Measurements from ENCODE around the gene ZBTB46. TPM values are rescaled to one million over a fixed set of nuclear protein-coding genes. Genes with fewer than 3 reads are reported as not detected.

Gene ZBTB46
- total RNA-seq, 1 donor from 2014 or later = 11.6 TPM

DNA sequence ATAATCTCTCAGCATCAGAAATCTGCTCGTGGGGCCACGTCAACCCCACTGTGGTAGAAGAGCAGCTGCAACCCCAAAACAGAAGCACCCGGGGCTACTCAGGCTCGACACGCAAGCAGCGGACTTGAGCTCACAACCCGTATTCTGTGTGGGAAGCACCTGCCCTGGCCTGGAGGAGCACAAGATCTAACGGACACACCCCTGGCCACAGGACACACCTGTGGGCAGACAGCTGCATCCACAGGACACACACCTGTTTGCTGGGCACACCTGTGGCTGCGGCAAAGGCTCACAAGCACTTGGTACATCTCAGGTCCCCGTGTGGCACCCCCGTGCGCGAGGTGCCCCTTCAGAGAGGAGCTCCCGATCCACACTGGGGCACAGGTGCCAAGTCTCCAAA lies 36.5 kb downstream of the ZBTB46 start:
- H3K4me3 Mint-ChIP-seq = no peak overlapping the region

DNA sequence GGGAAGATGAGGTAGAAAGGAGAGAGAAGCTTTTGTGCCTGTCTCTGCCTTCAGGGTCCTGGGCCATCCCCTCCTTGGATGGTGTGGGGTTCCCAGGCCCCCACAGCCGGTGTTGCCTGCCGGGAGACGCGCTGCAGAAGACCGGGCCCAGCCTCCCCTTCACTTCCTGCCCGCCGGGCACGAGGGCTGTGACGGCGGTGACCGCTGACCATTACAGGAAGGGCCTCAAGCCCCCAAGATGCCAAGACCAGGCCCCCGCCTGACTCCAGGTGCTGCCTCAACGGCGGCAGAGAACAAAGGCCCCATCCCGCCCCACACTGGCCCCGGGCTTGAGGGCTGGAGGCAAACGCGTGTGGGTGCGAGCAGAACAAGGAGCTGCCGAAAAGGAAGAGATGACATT lies 38.2 kb downstream of the ZBTB46 start:
- DNase-seq (ENCODE audit: low spot score in 2 of 2, unreplicated experiment in 2 of 2) = no peak
- TF ChIP-seq, protein P1, sequence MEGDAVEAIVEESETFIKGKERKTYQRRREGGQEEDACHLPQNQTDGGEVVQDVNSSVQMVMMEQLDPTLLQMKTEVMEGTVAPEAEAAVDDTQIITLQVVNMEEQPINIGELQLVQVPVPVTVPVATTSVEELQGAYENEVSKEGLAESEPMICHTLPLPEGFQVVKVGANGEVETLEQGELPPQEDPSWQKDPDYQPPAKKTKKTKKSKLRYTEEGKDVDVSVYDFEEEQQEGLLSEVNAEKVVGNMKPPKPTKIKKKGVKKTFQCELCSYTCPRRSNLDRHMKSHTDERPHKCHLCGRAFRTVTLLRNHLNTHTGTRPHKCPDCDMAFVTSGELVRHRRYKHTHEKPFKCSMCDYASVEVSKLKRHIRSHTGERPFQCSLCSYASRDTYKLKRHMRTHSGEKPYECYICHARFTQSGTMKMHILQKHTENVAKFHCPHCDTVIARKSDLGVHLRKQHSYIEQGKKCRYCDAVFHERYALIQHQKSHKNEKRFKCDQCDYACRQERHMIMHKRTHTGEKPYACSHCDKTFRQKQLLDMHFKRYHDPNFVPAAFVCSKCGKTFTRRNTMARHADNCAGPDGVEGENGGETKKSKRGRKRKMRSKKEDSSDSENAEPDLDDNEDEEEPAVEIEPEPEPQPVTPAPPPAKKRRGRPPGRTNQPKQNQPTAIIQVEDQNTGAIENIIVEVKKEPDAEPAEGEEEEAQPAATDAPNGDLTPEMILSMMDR (IDR thresholded peaks at IDR 0.05; ENCODE audit: unreplicated experiment) = no peak
- no peak overlapping the region for H3K27ac Mint-ChIP-seq
- no peaks in the 10 kb centered on the region for H3K27me3 Mint-ChIP-seq (ENCODE audit: low read depth)
- no peaks in the 10 kb centered on the region for H3K36me3 Mint-ChIP-seq
- H3K4me3 Mint-ChIP-seq = no peak overlapping the region
- H3K9me3 Mint-ChIP-seq = peaks cover 4% of the 10 kb centered on the region
- no peaks in the 10 kb centered on the region for H3K4me1 Mint-ChIP-seq

More for the DNA sequence above, 36.5 kb downstream of the ZBTB46 start:
- H3K27ac Mint-ChIP-seq = no peak overlapping the region
- H3K4me1 Mint-ChIP-seq = no peaks in the 10 kb centered on the region
- TF ChIP-seq, protein P1 (IDR thresholded peaks at IDR 0.05; ENCODE audit: unreplicated experiment) = no peak
- DNase-seq (ENCODE audit: low spot score in 2 of 2, unreplicated experiment in 2 of 2) = no peak
- no peaks in the 10 kb centered on the region for H3K36me3 Mint-ChIP-seq
- peaks cover 5% of the 10 kb centered on the region for H3K9me3 Mint-ChIP-seq
- H3K27me3 Mint-ChIP-seq (ENCODE audit: low read depth) = no peaks in the 10 kb centered on the region

DNA sequence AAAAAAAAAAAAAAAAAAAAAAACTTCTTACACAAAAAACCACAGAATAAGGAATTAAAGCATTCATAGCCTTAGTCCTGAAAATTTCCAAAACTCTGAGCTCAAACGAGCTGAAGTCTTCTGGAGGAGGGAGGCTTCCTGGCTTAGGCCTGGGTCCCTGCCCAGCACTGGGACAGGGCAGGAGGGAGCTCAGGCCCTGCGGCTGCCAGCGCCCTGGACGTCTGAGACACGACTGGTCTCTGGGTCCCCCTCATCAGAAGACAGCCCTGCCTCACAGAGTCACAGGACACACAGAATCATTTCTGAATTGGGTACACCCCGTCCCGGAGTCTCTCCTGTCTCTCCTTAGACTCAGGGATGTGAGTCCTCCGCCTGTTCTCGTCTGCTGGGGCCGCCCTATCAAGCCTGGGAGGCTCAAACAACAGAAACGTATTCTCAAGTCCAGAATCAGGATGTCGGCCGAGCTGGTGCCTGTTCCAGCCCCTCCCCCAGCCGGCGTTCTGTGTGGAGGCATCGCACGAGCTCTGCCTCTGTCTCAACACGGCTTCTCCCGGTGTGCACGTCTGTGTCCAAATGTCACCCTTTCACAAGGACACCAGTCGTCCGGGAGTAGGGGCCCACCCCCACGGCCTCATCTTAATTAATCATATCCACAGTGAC lies 39.4 kb downstream of the ZBTB46 start:
- TF ChIP-seq, protein P1 (IDR thresholded peaks at IDR 0.05; ENCODE audit: unreplicated experiment) = no peak
- Mint-ChIP-seq H3K9me3 (no peaks in the 10 kb centered on the region), H3K27ac (no peak overlapping the region), H3K36me3 (no peaks in the 10 kb centered on the region), H3K27me3 (ENCODE audit: low read depth) (no peaks in the 10 kb centered on the region), H3K4me1 (no peaks in the 10 kb centered on the region), H3K4me3 (no peak overlapping the region)
- DNase-seq (ENCODE audit: low spot score in 2 of 2, unreplicated experiment in 2 of 2) = no peak

DNA sequence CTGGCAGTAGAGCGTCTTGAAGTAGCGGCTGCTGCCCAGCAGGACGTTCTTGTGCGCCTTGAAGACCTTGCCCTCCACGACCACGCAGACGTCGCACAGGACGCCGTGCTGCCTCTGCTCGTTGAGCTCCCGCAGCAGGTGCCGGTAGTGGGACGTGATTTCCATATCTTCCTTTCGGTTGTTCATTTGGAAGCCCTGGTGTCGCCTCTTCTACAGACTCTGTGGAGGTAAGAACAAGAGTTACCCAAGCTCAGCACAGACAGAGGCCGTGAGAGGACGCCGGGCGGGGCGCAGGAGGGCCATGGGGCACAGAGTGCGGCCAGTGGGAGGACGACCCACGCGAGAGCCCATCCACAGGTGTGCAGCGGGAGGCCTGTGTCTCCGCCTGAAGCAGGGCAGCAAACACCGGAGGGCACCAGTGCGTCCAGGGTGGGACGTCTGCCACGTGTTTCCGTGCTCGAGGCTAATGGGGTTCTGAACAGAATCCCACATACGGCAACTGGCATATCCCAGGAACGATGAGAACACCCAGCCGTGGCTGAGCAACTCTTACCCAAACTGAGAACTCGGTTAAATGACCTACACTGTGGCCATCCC lies 40.4 kb downstream of the ZBTB46 start:
- Mint-ChIP-seq H3K4me1 (no peaks in the 10 kb centered on the region), H3K9me3 (no peaks in the 10 kb centered on the region), H3K36me3 (no peaks in the 10 kb centered on the region), H3K27me3 (ENCODE audit: low read depth) (no peaks in the 10 kb centered on the region), H3K4me3 (no peak overlapping the region), H3K27ac (no peak overlapping the region)
- DNase-seq (ENCODE audit: low spot score in 2 of 2, unreplicated experiment in 2 of 2) = no peak
- TF ChIP-seq, protein P1 (IDR thresholded peaks at IDR 0.05; ENCODE audit: unreplicated experiment) = no peak

DNA sequence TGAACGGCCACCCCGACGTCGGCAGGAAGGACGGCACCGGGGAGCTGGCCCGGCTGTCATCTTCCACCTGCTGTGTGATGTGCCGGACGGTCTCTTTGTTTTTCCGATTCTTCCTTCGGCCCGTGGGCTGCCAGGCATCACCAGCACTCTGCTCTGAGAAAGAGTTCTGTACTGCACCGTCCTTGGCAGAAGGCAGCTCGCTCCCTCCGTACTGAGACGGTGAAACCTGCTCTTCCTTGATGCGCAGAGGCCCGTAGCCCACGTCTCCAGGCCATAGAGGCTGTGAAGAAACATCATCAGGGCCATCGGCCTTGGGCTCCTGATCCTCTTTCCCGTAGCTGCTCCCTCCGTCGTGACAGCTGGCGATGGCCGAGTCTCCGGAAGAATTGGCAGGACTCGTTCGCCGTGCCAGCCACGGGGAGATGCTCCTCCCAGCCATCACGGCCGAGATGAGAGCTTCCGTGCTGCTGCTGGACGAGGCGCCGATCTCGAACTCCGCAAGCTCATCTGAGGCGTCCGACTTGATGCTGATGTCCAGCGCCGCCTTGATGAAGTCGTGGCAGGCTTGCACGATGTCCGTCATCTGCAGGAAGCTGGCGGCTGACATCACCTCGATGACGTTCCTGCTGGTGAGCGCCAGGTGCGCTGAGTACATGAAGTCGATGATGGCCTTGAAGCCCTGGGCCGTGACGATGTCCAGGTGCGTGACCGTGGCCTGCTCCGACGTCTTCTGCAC lies 41.1 kb downstream of the ZBTB46 start:
- Mint-ChIP-seq H3K27me3 (ENCODE audit: low read depth) (no peaks in the 10 kb centered on the region), H3K9me3 (no peaks in the 10 kb centered on the region), H3K27ac (no peak overlapping the region)

More for the DNA sequence above, 41.1 kb downstream of the ZBTB46 start:
- TF ChIP-seq, protein P1 (IDR thresholded peaks at IDR 0.05; ENCODE audit: unreplicated experiment) = no peak
- no peak for DNase-seq (ENCODE audit: low spot score in 2 of 2, unreplicated experiment in 2 of 2)
- Mint-ChIP-seq H3K4me1 (no peaks in the 10 kb centered on the region), H3K4me3 (no peak overlapping the region), H3K36me3 (no peaks in the 10 kb centered on the region)

All from mesothelial cell of epicardium (in vitro differentiated cells).